Activated naive CD8-positive, alpha-beta T cell treated with anti-CD3 and anti-CD28 coated beads, Interleukin-2, amount 50 U/mL, for 24 hours (primary cell): ENCODE data around the gene ABCA7.
"Not testable (repeated sequence)": the region's sequence is repeated elsewhere in the genome, so short reads cannot be mapped to it uniquely, and the experiment has no call there.

ENCODE experiments used
- ATAC-seq: fragments of 150-1000 bp; cut with Tn5 transposase; one replicate; pipeline ENCODE4 v1.10.0; 2021
- DNase-seq: peaks from one replicate; pipeline ENCODE4 v3.0.0; 2021
- H3K27ac Mint-ChIP-seq: one replicate; pipeline ENCODE4 v1.8.0; 2021; ENCODE audit warnings: mild to moderate bottlenecking, mixed read lengths
- H3K27me3 Mint-ChIP-seq: one replicate; pipeline ENCODE4 v1.8.0; 2021; ENCODE audit warnings: mixed read lengths
- H3K36me3 Mint-ChIP-seq: one replicate; pipeline ENCODE4 v1.8.0; 2021; ENCODE audit warnings: low read depth, mixed read lengths
- H3K4me1 Mint-ChIP-seq: one replicate; pipeline ENCODE4 v1.8.0; 2021; ENCODE audit warnings: mixed read lengths
- H3K4me3 Mint-ChIP-seq: one replicate; pipeline ENCODE4 v1.8.0; 2021; ENCODE audit warnings: mild to moderate bottlenecking, moderate library complexity, mixed read lengths
- H3K9me3 Mint-ChIP-seq: one replicate; pipeline ENCODE4 v1.8.0; 2021; ENCODE audit warnings: mixed read lengths

ABCA7 gene

GRCh38 chr19:1114728-1115127, 74.8 kb downstream of the ABCA7 start:
- not testable (repeated sequence) for H3K4me1 Mint-ChIP-seq, H3K9me3 Mint-ChIP-seq, DNase-seq, H3K27ac Mint-ChIP-seq, H3K4me3 Mint-ChIP-seq, H3K27me3 Mint-ChIP-seq, H3K36me3 Mint-ChIP-seq, ATAC-seq
